HG03378 (cell line): ENCODE data around the gene EPC1.

Experiments
- ATAC-seq: cut with Tn5 transposase; IDR thresholded peaks from one replicate; pipeline ENCODE4 v1.9.1; 2021; ENCODE audit warnings: mild to moderate bottlenecking, moderate library complexity; ENCODE audit not compliant: unreplicated experiment

Gene EPC1

GRCh38 chr10:32340596-32341180, 6.3 kb downstream of the EPC1 start:
- ATAC-seq, result no peak

GRCh38 chr10:32338262-32338661, 8.7 kb downstream of the EPC1 start:
- no peak for ATAC-seq

- ATAC-seq, result no peak
These were observed 9.6 kb downstream of the EPC1 start for GRCh38 chr10:32337350-32337749.

GRCh38 chr10:32333849-32334248, 13.1 kb downstream of the EPC1 start:
- no peak for ATAC-seq

- ATAC-seq, result peak; percentile 95
These were observed 14.6 kb downstream of the EPC1 start for GRCh38 chr10:32332299-32332750.

- no peak for ATAC-seq
These were observed 15.4 kb downstream of the EPC1 start for GRCh38 chr10:32331606-32332005.

- ATAC-seq, result no peak
These were observed 16.7 kb downstream of the EPC1 start for GRCh38 chr10:32330214-32330613.

GRCh38 chr10:32329061-32329460, 17.9 kb downstream of the EPC1 start:
- ATAC-seq, result no peak

- ATAC-seq, result no peak
These were observed 18.5 kb downstream of the EPC1 start for GRCh38 chr10:32328499-32328898.

- ATAC-seq, result no peak
These were observed 19.6 kb downstream of the EPC1 start for GRCh38 chr10:32327364-32327691.

GRCh38 chr10:32326680-32327363, 20.1 kb downstream of the EPC1 start:
- no peak for ATAC-seq

GRCh38 chr10:32326119-32326518, 20.8 kb downstream of the EPC1 start:
- peak; percentile 40 for ATAC-seq

GRCh38 chr10:32323051-32323450, 23.9 kb downstream of the EPC1 start:
- no peak for ATAC-seq

- ATAC-seq, result no peak
These were observed 25.8 kb downstream of the EPC1 start for GRCh38 chr10:32321016-32321631.

- ATAC-seq, result peak; percentile 47
These were observed 28.5 kb downstream of the EPC1 start for GRCh38 chr10:32318476-32318896.

- ATAC-seq, result peak; percentile 94
These were observed 29.1 kb downstream of the EPC1 start for GRCh38 chr10:32317795-32318357.

- ATAC-seq, result no peak
These were observed 31.5 kb downstream of the EPC1 start for GRCh38 chr10:32315424-32315823.

- no peak for ATAC-seq
These were observed 32.4 kb downstream of the EPC1 start for GRCh38 chr10:32314588-32314987.

- no peak for ATAC-seq
These were observed 38.8 kb downstream of the EPC1 start for GRCh38 chr10:32308027-32308603.

- no peak for ATAC-seq
These were observed 39.3 kb downstream of the EPC1 start for GRCh38 chr10:32307609-32308008.

- no peak for ATAC-seq
These were observed 47.5 kb downstream of the EPC1 start for GRCh38 chr10:32299354-32299980.
